HepG2 (cell line): ENCODE data around the gene CAPZB. TPM values are rescaled to one million over a fixed set of nuclear protein-coding genes. Genes with fewer than 3 reads are reported as not detected.

Source experiments
- ERF ChIP-seq: IDR thresholded peaks from 2 replicates; pipeline ENCODE4 v1.6.1; 2018; ENCODE audit warnings: missing biosample characterization, missing genetic modification reagents
- FOXM1 ChIP-seq: sonication (generic); formaldehyde crosslinking; IDR thresholded peaks from 2 replicates; pipeline ENCODE4 v1.5.0; 2020; ENCODE audit warnings: missing genetic modification reagents
- HNRNPH1 ChIP-seq: fragments of 200-400 bp; formaldehyde crosslinking; optimal IDR thresholded peaks from 2 replicates; pipeline ENCODE3; 2017; ENCODE audit warnings: mild to moderate bottlenecking, low read depth, low read length
- HOXA3 ChIP-seq: sonication (generic); formaldehyde crosslinking; IDR thresholded peaks from 2 replicates; pipeline ENCODE4 v1.5.0; 2020; ENCODE audit warnings: missing genetic modification reagents
- KAT7 ChIP-seq: IDR thresholded peaks from 2 replicates; pipeline ENCODE4 v1.6.1; 2018; ENCODE audit warnings: borderline replicate concordance, missing compliant biosample characterization
- NFKBIZ ChIP-seq: IDR thresholded peaks from 2 replicates; pipeline ENCODE4 v1.6.1; 2018; ENCODE audit warnings: missing genetic modification reagents, missing compliant biosample characterization
- U2AF2 ChIP-seq: fragments of 200-400 bp; formaldehyde crosslinking; IDR thresholded peaks from 2 replicates; pipeline ENCODE4 v1.6.1; 2017; ENCODE audit warnings: low read depth, mild to moderate bottlenecking, low read length
- ZNF296 ChIP-seq: sonication (generic); formaldehyde crosslinking; conservative IDR thresholded peaks from 2 replicates; pipeline ENCODE4 v1.5.0; 2020; ENCODE audit warnings: mild to moderate bottlenecking, missing genetic modification reagents
- polyA plus RNA-seq, 8 experiments: library from polyadenylated mRNA; depleted of rRNA in 3 of 8; stranded (reverse) in 7 of 8; unstranded in 1 of 8; fragments of >200 nt; fragmentation: Illumina TruSeq in 4 of 8; extraction: Trizol in 4 of 8; gene quantifications; 2 replicates each; pipeline versions ENCODE4 v1.2.1 to v1.2.3, GENCODE V29; 2011 to 2016; ENCODE audit warnings: low read depth in 4 of 8, missing spikeins in 1 of 8, mixed read lengths in 1 of 8; ENCODE audit not compliant: insufficient read depth in 1 of 8
- total RNA-seq, 5 experiments: library from RNA; depleted of rRNA; stranded (reverse); fragments of >200 nt; fragmentation: Illumina TruSeq; extraction: Trizol; gene quantifications; 2 replicates each; pipeline ENCODE4 v1.2.3, GENCODE V29; 2016; ENCODE audit warnings: low read depth in 1 of 5
- TF ChIP-seq, protein P1 (sequence below), 2 experiments: IDR thresholded peaks; 2 replicates each; pipeline ENCODE4 v1.6.1; 2011 to 2012; ENCODE audit warnings: low read length in 2 of 2, borderline replicate concordance in 1 of 2, low read depth in 1 of 2, mild to moderate bottlenecking in 1 of 2, moderate library complexity in 1 of 2
- TF ChIP-seq, protein P2 (sequence below): sonication (generic); formaldehyde crosslinking; conservative IDR thresholded peaks from 2 replicates; pipeline ENCODE4 v1.4.0; 2020; ENCODE audit warnings: mild to moderate bottlenecking, missing genetic modification reagents, moderate library complexity
- TF ChIP-seq, protein P3 (sequence below): sonication (generic); formaldehyde crosslinking; IDR thresholded peaks from 2 replicates; pipeline ENCODE4 v1.4.0; 2020; ENCODE audit warnings: mild to moderate bottlenecking, missing genetic modification reagents, borderline replicate concordance

Gene CAPZB
- total and polyA plus RNA-seq, 2 of the 13 experiments (the other 11 are each of a cell fraction or from before 2014, with no cell fraction given) = 58.9 to 76.9 TPM

DNA sequence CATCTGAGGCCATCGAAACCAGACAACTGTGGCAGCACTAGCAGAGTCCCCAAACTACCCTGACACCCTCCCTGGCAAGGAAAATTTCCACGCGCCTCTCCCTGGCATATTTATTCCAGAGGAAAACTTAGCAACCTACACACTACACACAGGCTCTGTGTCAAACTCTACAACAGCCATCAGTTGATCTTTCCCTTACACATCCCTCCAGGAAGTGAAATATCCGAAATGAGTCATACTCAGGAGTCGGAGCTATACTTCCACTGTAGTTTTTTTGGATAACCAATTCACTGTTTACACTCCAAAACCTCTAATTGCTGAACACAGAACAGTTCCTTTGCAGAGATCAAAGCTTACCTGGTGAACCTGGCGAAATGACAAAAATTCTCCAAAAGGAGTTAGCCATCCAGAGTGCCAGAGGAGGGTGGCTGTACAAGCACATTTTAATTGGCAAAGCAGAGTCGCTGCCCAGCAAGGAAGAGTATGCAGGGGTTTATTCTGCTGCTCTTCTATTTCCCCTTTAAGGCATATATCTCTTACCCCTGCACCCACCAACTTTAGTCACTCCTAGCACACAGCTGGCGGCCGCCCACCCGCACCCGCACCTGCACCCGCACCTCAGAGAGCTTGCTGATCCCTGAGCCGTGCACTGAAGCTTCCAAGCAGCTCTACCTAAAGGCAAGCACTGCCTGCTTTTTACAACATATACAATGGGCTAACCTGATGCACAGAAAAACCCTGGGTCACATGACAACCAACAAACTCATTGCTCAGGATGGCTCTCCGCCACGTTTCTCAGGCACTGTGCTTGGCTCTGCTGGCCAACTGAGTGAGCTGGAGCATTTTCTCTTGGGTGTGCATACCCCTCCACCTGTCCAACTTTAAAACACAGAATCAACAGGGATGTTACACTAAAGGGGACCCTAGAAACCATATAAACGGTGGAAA lies 54.9 kb downstream of the CAPZB start (continued):
- TF ChIP-seq, protein P1, sequence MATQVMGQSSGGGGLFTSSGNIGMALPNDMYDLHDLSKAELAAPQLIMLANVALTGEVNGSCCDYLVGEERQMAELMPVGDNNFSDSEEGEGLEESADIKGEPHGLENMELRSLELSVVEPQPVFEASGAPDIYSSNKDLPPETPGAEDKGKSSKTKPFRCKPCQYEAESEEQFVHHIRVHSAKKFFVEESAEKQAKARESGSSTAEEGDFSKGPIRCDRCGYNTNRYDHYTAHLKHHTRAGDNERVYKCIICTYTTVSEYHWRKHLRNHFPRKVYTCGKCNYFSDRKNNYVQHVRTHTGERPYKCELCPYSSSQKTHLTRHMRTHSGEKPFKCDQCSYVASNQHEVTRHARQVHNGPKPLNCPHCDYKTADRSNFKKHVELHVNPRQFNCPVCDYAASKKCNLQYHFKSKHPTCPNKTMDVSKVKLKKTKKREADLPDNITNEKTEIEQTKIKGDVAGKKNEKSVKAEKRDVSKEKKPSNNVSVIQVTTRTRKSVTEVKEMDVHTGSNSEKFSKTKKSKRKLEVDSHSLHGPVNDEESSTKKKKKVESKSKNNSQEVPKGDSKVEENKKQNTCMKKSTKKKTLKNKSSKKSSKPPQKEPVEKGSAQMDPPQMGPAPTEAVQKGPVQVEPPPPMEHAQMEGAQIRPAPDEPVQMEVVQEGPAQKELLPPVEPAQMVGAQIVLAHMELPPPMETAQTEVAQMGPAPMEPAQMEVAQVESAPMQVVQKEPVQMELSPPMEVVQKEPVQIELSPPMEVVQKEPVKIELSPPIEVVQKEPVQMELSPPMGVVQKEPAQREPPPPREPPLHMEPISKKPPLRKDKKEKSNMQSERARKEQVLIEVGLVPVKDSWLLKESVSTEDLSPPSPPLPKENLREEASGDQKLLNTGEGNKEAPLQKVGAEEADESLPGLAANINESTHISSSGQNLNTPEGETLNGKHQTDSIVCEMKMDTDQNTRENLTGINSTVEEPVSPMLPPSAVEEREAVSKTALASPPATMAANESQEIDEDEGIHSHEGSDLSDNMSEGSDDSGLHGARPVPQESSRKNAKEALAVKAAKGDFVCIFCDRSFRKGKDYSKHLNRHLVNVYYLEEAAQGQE (IDR thresholded peaks at IDR 0.05; ENCODE audit: borderline replicate concordance in 1 of 2, low read depth in 1 of 2, low read length in 2 of 2) = no peak
- TF ChIP-seq, protein P2, sequence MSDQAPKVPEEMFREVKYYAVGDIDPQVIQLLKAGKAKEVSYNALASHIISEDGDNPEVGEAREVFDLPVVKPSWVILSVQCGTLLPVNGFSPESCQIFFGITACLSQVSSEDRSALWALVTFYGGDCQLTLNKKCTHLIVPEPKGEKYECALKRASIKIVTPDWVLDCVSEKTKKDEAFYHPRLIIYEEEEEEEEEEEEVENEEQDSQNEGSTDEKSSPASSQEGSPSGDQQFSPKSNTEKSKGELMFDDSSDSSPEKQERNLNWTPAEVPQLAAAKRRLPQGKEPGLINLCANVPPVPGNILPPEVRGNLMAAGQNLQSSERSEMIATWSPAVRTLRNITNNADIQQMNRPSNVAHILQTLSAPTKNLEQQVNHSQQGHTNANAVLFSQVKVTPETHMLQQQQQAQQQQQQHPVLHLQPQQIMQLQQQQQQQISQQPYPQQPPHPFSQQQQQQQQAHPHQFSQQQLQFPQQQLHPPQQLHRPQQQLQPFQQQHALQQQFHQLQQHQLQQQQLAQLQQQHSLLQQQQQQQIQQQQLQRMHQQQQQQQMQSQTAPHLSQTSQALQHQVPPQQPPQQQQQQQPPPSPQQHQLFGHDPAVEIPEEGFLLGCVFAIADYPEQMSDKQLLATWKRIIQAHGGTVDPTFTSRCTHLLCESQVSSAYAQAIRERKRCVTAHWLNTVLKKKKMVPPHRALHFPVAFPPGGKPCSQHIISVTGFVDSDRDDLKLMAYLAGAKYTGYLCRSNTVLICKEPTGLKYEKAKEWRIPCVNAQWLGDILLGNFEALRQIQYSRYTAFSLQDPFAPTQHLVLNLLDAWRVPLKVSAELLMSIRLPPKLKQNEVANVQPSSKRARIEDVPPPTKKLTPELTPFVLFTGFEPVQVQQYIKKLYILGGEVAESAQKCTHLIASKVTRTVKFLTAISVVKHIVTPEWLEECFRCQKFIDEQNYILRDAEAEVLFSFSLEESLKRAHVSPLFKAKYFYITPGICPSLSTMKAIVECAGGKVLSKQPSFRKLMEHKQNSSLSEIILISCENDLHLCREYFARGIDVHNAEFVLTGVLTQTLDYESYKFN (CRISPR knock-in tag) = peak; percentile 73
- TF ChIP-seq ERF (0 out of 2 replicates have a peak, but pooled peaks have one; percentile 29), HNRNPH1 (no peak), NFKBIZ (CRISPR knock-in tag) (no peak), ZNF296 (CRISPR knock-in tag) (no peak), KAT7 (CRISPR knock-in tag) (no peak), FOXM1 (CRISPR knock-in tag) (no peak), U2AF2 (no peak), HOXA3 (CRISPR knock-in tag) (no peak)
- TF ChIP-seq, protein P3, sequence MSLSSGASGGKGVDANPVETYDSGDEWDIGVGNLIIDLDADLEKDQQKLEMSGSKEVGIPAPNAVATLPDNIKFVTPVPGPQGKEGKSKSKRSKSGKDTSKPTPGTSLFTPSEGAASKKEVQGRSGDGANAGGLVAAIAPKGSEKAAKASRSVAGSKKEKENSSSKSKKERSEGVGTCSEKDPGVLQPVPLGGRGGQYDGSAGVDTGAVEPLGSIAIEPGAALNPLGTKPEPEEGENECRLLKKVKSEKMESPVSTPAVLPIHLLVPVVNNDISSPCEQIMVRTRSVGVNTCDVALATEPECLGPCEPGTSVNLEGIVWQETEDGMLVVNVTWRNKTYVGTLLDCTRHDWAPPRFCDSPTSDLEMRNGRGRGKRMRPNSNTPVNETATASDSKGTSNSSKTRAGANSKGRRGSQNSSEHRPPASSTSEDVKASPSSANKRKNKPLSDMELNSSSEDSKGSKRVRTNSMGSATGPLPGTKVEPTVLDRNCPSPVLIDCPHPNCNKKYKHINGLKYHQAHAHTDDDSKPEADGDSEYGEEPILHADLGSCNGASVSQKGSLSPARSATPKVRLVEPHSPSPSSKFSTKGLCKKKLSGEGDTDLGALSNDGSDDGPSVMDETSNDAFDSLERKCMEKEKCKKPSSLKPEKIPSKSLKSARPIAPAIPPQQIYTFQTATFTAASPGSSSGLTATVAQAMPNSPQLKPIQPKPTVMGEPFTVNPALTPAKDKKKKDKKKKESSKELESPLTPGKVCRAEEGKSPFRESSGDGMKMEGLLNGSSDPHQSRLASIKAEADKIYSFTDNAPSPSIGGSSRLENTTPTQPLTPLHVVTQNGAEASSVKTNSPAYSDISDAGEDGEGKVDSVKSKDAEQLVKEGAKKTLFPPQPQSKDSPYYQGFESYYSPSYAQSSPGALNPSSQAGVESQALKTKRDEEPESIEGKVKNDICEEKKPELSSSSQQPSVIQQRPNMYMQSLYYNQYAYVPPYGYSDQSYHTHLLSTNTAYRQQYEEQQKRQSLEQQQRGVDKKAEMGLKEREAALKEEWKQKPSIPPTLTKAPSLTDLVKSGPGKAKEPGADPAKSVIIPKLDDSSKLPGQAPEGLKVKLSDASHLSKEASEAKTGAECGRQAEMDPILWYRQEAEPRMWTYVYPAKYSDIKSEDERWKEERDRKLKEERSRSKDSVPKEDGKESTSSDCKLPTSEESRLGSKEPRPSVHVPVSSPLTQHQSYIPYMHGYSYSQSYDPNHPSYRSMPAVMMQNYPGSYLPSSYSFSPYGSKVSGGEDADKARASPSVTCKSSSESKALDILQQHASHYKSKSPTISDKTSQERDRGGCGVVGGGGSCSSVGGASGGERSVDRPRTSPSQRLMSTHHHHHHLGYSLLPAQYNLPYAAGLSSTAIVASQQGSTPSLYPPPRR (CRISPR knock-in tag) = peak; percentile 36; the same call in 1 of the 2 replicates
